ENCODE data around the gene KRT17.
"Not testable (repeated sequence)": the region's sequence is repeated elsewhere in the genome, so short reads cannot be mapped to it uniquely, and the experiment has no call there.

Gene KRT17

DNA sequence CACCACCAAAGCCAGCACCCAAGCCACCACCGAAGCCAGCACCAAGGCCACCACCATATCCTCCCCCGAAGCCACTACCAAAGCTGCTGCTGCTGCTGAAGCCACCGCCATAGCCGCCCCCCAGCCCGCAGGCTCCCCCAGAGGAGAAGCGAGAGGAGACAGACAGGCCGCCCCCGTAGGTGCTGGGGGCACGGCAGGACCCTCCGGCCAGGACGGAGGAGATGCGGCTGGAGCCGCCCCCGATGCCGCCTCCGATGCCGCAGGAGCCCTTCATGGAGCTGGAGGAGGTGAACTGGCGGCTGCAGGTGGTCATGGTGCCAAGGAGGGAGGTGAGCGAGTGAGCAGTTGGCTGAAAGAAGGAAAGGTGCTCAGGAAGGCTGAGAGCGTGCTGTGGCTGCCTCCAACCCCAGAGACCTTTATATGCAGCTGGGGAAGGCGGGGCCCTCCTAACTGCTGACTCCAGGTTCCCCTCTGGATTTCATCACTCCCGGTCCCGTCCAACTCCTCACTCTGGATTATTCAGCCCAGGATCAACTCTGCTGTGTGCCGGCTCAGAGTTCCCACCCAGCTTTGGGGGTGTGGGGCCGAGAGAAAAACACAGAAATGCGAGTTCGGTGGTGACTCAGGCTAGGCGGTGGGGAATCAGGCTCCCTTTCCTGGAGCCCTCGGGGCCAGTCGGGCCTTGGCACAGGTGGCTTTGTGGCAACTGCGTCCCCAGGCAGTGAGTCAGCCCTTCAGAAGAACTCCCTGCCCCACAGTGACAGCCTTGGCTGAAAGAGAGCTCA is 11.8 kb downstream of the KRT17 start, which contains the start of gene KRT16:
TSS of gene KRT16 (minus strand) at position 392 of the 785 bp plus-strand sequence. CDS start at position 313, 79 bp downstream.
- H3K9me3 ChIP-seq (ENCODE audit: control insufficient read depth in 5 of 5, low read length in 5 of 5); H3K36me3 ChIP-seq (ENCODE audit: control insufficient read depth in 5 of 5, insufficient read depth in 5 of 5, low read length in 5 of 5); H3K27ac ChIP-seq (ENCODE audit: low read depth, low read length); H3K4me1 ChIP-seq (ENCODE audit: control insufficient read depth in 5 of 5, insufficient read depth in 5 of 5, low read length in 5 of 5); H3K9ac ChIP-seq (ENCODE audit: low read length in 5 of 5); H3K4me3 ChIP-seq (ENCODE audit: low read depth in 1 of 5, low read length in 5 of 5): not testable (repeated sequence)
- H3K27me3 ChIP-seq (ENCODE audit: control insufficient read depth in 5 of 5, insufficient read depth in 4 of 5, low read length in 5 of 5), result peaks cover 4 to 18% (median 7%) of the 10 kb centered on the region in 5 donors

DNA sequence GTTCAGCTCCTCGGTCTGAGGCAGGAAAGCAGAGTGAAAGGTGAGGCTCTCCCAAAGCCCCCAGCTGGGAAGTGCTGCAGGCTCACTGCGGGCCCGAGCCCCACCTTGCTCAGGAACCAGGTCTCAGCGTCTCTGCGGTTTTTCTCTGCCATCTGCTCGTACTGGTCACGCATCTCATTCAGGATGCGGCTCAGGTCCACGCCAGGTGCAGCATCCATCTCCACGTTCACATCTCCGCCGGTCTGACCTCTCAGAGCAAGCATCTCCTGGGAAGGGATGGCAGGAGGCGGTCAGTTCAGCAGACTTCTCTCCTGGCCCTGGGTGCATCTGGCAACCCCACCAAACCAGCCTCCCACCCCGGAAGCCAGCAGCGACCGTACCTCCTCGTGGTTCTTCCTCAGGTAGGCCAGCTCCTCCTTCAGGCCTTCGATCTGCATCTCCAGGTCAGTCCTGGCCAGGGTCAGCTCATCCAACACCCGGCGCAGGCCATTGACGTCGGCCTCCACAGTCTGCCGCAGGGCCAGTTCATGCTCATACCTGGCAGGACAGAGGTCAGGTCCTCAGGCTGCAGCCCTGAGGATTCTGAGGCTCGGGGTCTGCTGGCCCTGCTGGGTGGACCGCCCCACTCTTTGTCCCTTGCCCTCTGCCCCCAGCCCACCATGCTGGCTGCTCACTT is 13.3 kb downstream of the KRT17 start:
- Histone ChIP-seq H3K9ac (ENCODE audit: low read length in 5 of 5) (no peak overlapping the region), H3K36me3 (ENCODE audit: control insufficient read depth in 5 of 5, insufficient read depth in 5 of 5, low read length in 5 of 5) (no peaks in the 10 kb centered on the region), H3K27ac (ENCODE audit: low read depth, low read length) (no peak overlapping the region), H3K27me3 (ENCODE audit: control insufficient read depth in 5 of 5, insufficient read depth in 4 of 5, low read length in 5 of 5) (peaks cover 0 to 10% (median 7%) of the 10 kb centered on the region in 5 donors), H3K9me3 (ENCODE audit: control insufficient read depth in 5 of 5, low read length in 5 of 5) (peaks cover 4 to 15% (median 9%) of the 10 kb centered on the region in 5 donors), H3K4me1 (ENCODE audit: control insufficient read depth in 5 of 5, insufficient read depth in 5 of 5, low read length in 5 of 5) (peaks cover 0 to 3% (median 0%) of the 10 kb centered on the region in 5 donors), H3K4me3 (ENCODE audit: low read depth in 1 of 5, low read length in 5 of 5) (no peak overlapping the region)

- H3K27ac ChIP-seq (ENCODE audit: low read depth, low read length); H3K36me3 ChIP-seq (ENCODE audit: control insufficient read depth in 5 of 5, insufficient read depth in 5 of 5, low read length in 5 of 5); H3K4me3 ChIP-seq (ENCODE audit: low read depth in 1 of 5, low read length in 5 of 5); H3K9ac ChIP-seq (ENCODE audit: low read length in 5 of 5); H3K27me3 ChIP-seq (ENCODE audit: control insufficient read depth in 5 of 5, insufficient read depth in 4 of 5, low read length in 5 of 5); H3K4me1 ChIP-seq (ENCODE audit: control insufficient read depth in 5 of 5, insufficient read depth in 5 of 5, low read length in 5 of 5): not testable (repeated sequence)
- peaks cover 4 to 17% (median 9%) of the 10 kb centered on the region in 5 donors for H3K9me3 ChIP-seq (ENCODE audit: control insufficient read depth in 5 of 5, low read length in 5 of 5)
Observed at GRCh38 chr17:41610061-41610517, 14.3 kb downstream of the KRT17 start.

DNA sequence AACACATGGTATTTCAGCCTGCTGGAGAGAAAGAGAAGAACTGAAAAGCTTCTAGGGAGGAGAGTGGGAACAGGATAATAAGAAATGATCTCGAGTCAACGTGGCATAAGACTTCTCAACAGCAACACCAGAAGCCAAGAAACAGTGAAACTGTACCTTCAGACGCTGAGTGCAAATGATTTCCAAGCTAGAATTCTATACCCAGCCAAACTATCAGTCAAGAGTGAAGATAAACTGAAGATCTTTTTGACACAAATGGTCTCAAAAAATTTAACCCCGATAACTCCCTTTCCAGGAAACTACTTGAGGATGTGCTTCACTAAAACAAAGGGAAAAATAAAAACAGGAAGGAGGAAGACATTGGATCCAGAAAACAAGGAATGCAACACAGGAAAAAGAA is 17.4 kb downstream of the KRT17 start:
- peaks cover 4 to 17% (median 9%) of the 10 kb centered on the region in 5 donors for H3K9me3 ChIP-seq (ENCODE audit: control insufficient read depth in 5 of 5, low read length in 5 of 5)
- H3K27ac ChIP-seq (ENCODE audit: low read depth, low read length); H3K27me3 ChIP-seq (ENCODE audit: control insufficient read depth in 5 of 5, insufficient read depth in 4 of 5, low read length in 5 of 5); H3K4me3 ChIP-seq (ENCODE audit: low read depth in 1 of 5, low read length in 5 of 5); H3K4me1 ChIP-seq (ENCODE audit: control insufficient read depth in 5 of 5, insufficient read depth in 5 of 5, low read length in 5 of 5); H3K36me3 ChIP-seq (ENCODE audit: control insufficient read depth in 5 of 5, insufficient read depth in 5 of 5, low read length in 5 of 5); H3K9ac ChIP-seq (ENCODE audit: low read length in 5 of 5): not testable (repeated sequence)

GRCh38 chr17:41602524-41602923 is 21.9 kb downstream of the KRT17 start:
- Histone ChIP-seq H3K9me3 (ENCODE audit: control insufficient read depth in 5 of 5, low read length in 5 of 5) (peaks cover 4 to 13% (median 9%) of the 10 kb centered on the region in 5 donors), H3K4me3 (ENCODE audit: low read depth in 1 of 5, low read length in 5 of 5) (no peak overlapping the region), H3K36me3 (ENCODE audit: control insufficient read depth in 5 of 5, insufficient read depth in 5 of 5, low read length in 5 of 5) (no peaks in the 10 kb centered on the region), H3K27me3 (ENCODE audit: control insufficient read depth in 5 of 5, insufficient read depth in 4 of 5, low read length in 5 of 5) (no peaks in the 10 kb centered on the region), H3K4me1 (ENCODE audit: control insufficient read depth in 5 of 5, insufficient read depth in 5 of 5, low read length in 5 of 5) (no peaks in the 10 kb centered on the region), H3K27ac (ENCODE audit: low read depth, low read length) (no peak overlapping the region), H3K9ac (ENCODE audit: low read length in 5 of 5) (no peak overlapping the region)

DNA sequence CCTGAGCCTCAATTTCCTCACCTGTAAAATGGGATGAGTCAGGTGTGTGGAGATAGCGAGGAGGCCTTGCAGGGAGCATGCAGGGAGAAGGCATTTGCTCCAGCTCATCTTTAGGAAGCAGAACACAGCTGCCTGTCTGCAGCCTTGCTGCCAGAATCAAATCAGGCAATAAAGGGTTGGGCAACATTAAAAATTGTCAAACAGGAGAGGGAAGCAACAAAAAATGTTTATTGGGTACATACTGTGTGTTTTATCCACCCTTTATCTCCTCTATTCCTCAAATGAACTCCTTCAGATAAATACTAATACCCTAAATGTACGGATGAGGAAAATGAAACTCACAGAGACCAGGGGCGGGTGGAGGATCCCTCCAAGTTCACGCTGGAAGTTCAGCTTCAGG is 24.1 kb downstream of the KRT17 start:
- Histone ChIP-seq H3K4me3 (ENCODE audit: low read depth in 1 of 5, low read length in 5 of 5) (no peak overlapping the region), H3K27me3 (ENCODE audit: control insufficient read depth in 5 of 5, insufficient read depth in 4 of 5, low read length in 5 of 5) (no peaks in the 10 kb centered on the region), H3K9me3 (ENCODE audit: control insufficient read depth in 5 of 5, low read length in 5 of 5) (no peaks in the 10 kb centered on the region), H3K36me3 (ENCODE audit: control insufficient read depth in 5 of 5, insufficient read depth in 5 of 5, low read length in 5 of 5) (no peaks in the 10 kb centered on the region), H3K9ac (ENCODE audit: low read length in 5 of 5) (no peak overlapping the region), H3K4me1 (ENCODE audit: control insufficient read depth in 5 of 5, insufficient read depth in 5 of 5, low read length in 5 of 5) (no peaks in the 10 kb centered on the region), H3K27ac (ENCODE audit: low read depth, low read length) (no peak overlapping the region)

GRCh38 chr17:41599680-41600079 is 24.7 kb downstream of the KRT17 start:
- Histone ChIP-seq H3K9me3 (ENCODE audit: control insufficient read depth in 5 of 5, low read length in 5 of 5) (no peaks in the 10 kb centered on the region), H3K27ac (ENCODE audit: low read depth, low read length) (no peak overlapping the region)

DNA sequence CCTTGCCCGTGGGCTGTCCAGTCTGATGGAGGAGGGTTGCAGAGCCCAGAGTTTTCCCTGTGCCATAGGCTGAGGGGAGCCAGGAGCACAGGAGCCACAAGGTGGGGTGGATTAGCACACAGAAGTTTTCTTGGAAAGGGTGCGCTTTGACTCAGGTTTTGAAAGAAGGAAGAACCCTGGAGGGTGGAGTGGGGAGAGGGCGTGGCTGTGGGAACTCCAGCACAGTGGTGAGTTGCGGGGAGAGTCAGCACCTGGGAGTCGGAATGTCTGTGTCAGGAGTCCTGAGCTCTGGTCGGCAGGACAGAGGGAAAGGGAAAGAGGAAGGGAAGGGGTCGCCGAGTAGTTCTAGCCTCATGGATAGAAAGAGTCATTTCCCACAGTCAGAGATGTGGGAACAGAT is 28.8 kb downstream of the KRT17 start:
- Histone ChIP-seq H3K4me3 (ENCODE audit: low read depth in 1 of 5, low read length in 5 of 5) (no peak overlapping the region), H3K9me3 (ENCODE audit: control insufficient read depth in 5 of 5, low read length in 5 of 5) (peaks cover 0 to 4% (median 0%) of the 10 kb centered on the region in 5 donors), H3K36me3 (ENCODE audit: control insufficient read depth in 5 of 5, insufficient read depth in 5 of 5, low read length in 5 of 5) (no peaks in the 10 kb centered on the region), H3K27ac (ENCODE audit: low read depth, low read length) (no peak overlapping the region), H3K27me3 (ENCODE audit: control insufficient read depth in 5 of 5, insufficient read depth in 4 of 5, low read length in 5 of 5) (no peaks in the 10 kb centered on the region), H3K9ac (ENCODE audit: low read length in 5 of 5) (no peak overlapping the region), H3K4me1 (ENCODE audit: control insufficient read depth in 5 of 5, insufficient read depth in 5 of 5, low read length in 5 of 5) (peaks cover 0 to 17% (median 10%) of the 10 kb centered on the region in 5 donors)

More at GRCh38 chr17:41599680-41600079, 24.7 kb downstream of the KRT17 start:
- Histone ChIP-seq H3K27me3 (ENCODE audit: control insufficient read depth in 5 of 5, insufficient read depth in 4 of 5, low read length in 5 of 5) (no peaks in the 10 kb centered on the region), H3K36me3 (ENCODE audit: control insufficient read depth in 5 of 5, insufficient read depth in 5 of 5, low read length in 5 of 5) (no peaks in the 10 kb centered on the region), H3K4me1 (ENCODE audit: control insufficient read depth in 5 of 5, insufficient read depth in 5 of 5, low read length in 5 of 5) (no peaks in the 10 kb centered on the region), H3K4me3 (ENCODE audit: low read depth in 1 of 5, low read length in 5 of 5) (no peak overlapping the region), H3K9ac (ENCODE audit: low read length in 5 of 5) (no peak overlapping the region)

DNA sequence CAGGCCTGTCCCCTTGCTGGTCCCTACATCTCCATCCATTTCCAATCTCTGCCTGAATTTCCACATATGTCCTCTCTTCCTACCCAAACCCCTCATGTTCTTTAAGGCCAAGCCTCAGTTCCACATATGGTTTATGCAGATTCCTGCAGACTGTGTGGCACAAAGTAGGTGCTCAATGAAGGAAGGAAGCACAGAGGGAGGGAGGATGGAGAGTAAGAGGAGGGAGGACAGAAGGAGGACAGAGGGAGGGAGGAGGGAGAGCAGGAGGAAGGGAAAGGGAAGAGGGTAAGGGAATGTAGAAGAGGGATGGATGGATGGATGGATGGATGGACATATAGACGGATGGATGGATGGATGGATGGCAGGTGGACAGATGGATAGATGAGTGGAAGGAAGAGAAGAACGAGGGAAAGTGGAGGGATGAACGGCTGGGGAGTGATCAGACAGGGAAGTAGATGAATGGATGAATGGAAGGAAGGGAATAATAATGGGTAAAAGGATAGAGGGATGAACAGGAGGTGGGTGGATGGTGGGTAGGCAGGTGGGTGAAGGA is 29.9 kb downstream of the KRT17 start:
- Histone ChIP-seq H3K4me1 (ENCODE audit: control insufficient read depth in 5 of 5, insufficient read depth in 5 of 5, low read length in 5 of 5) (peaks cover 0 to 17% (median 10%) of the 10 kb centered on the region in 5 donors), H3K9me3 (ENCODE audit: control insufficient read depth in 5 of 5, low read length in 5 of 5) (peaks cover 0 to 4% (median 0%) of the 10 kb centered on the region in 5 donors), H3K27ac (ENCODE audit: low read depth, low read length) (no peak overlapping the region), H3K4me3 (ENCODE audit: low read depth in 1 of 5, low read length in 5 of 5) (no peak overlapping the region), H3K9ac (ENCODE audit: low read length in 5 of 5) (no peak overlapping the region), H3K36me3 (ENCODE audit: control insufficient read depth in 5 of 5, insufficient read depth in 5 of 5, low read length in 5 of 5) (no peaks in the 10 kb centered on the region), H3K27me3 (ENCODE audit: control insufficient read depth in 5 of 5, insufficient read depth in 4 of 5, low read length in 5 of 5) (no peaks in the 10 kb centered on the region)

All from subcutaneous abdominal adipose tissue (tissue), 5 donors.